CD8-positive, alpha-beta memory T cell (primary cell): ENCODE measurements around the gene FAF1. TPM values are rescaled to one million over a fixed set of nuclear protein-coding genes. Genes with fewer than 3 reads are reported as not detected.
A peak's percentile ranks its signal among the peaks of the same experiment; 100 is the strongest.
"Not testable (repeated sequence)": the region's sequence is repeated elsewhere in the genome, so short reads cannot be mapped to it uniquely, and the experiment has no call there.

ENCODE experiments used
- CTCF ChIA-PET: fragments of 350-600 bp; sonication (Branson Sonifier 250); formaldehyde crosslinking; loops from one replicate; lab custom pipeline; 2021; ENCODE audit warnings: antibody characterized with exemption; lab: Charles Lee
- POLR2A ChIA-PET: fragments of 350-600 bp; sonication (Branson Sonifier 250); formaldehyde crosslinking; loops from one replicate; lab custom pipeline; 2021; ENCODE audit warnings: antibody characterized with exemption; lab: Charles Lee
- DNase-seq, 5 donors: peaks; one replicate each; pipeline versions ENCODE4 v3.0.0 to v3.0.0-alpha.2; 2020 to 2022; ENCODE audit warnings: mixed read lengths in 1 of 5
- H3K27ac ChIP-seq: one replicate; pipeline ENCODE4 v1.7.0; 2013; ENCODE audit warnings: low read depth, mild to moderate bottlenecking, low read length, moderate library complexity
- H3K27me3 ChIP-seq: 2 replicates; pipeline ENCODE4 v1.7.0; 2013; ENCODE audit warnings: low read length, mild to moderate bottlenecking; ENCODE audit not compliant: insufficient read depth, poor library complexity, severe bottlenecking
- H3K36me3 ChIP-seq: 2 replicates; pipeline ENCODE4 v1.7.0; 2013; ENCODE audit warnings: mild to moderate bottlenecking, low read length, moderate library complexity; ENCODE audit not compliant: insufficient read depth
- H3K4me1 ChIP-seq: 2 replicates; pipeline ENCODE4 v1.7.0; 2013; ENCODE audit warnings: mild to moderate bottlenecking, low read length, moderate library complexity; ENCODE audit not compliant: insufficient read depth
- H3K4me3 ChIP-seq: 2 replicates; pipeline ENCODE4 v1.7.0; 2013; ENCODE audit warnings: mild to moderate bottlenecking, low read length
- H3K9me3 ChIP-seq: 2 replicates; pipeline ENCODE4 v1.7.0; 2013; ENCODE audit warnings: mild to moderate bottlenecking, low read length
- H3K27ac Mint-ChIP-seq, 8 donors: one replicate each; pipeline ENCODE4 v1.8.0; 2020 to 2021; ENCODE audit warnings: mixed read lengths in 8 of 8, mild to moderate bottlenecking in 6 of 8, inconsistent platforms in 3 of 8, moderate library complexity in 3 of 8
- H3K27me3 Mint-ChIP-seq, 2 donors: one replicate each; pipeline ENCODE4 v1.8.0; 2020 to 2021; ENCODE audit warnings: mixed read lengths in 2 of 2, mild to moderate bottlenecking in 1 of 2, moderate library complexity in 1 of 2
- H3K36me3 Mint-ChIP-seq, 3 donors: one replicate each; pipeline ENCODE4 v1.8.0; 2020 to 2021; ENCODE audit warnings: mixed read lengths in 3 of 3, inconsistent platforms in 1 of 3, mild to moderate bottlenecking in 1 of 3
- H3K4me1 Mint-ChIP-seq, 3 donors: one replicate each; pipeline ENCODE4 v1.8.0; 2020 to 2021; ENCODE audit warnings: mixed read lengths in 3 of 3, inconsistent platforms in 1 of 3, mild to moderate bottlenecking in 1 of 3
- H3K4me3 Mint-ChIP-seq, 7 donors: one replicate each; pipeline ENCODE4 v1.8.0; 2020 to 2021; ENCODE audit warnings: mixed read lengths in 7 of 7, mild to moderate bottlenecking in 6 of 7, moderate library complexity in 4 of 7, inconsistent platforms in 2 of 7
- H3K9me3 Mint-ChIP-seq, 5 donors: one replicate each; pipeline ENCODE4 v1.8.0; 2020 to 2022; ENCODE audit warnings: mixed read lengths in 5 of 5, mild to moderate bottlenecking in 3 of 5, moderate library complexity in 2 of 5, inconsistent platforms in 1 of 5
- polyA plus RNA-seq: library from polyadenylated mRNA; unstranded; fragments of 300-500 nt; fragmentation: Illumina TruSeq; gene quantifications from one replicate; pipeline ENCODE4 v1.2.3, GENCODE V29; 2021
- total RNA-seq, 2 experiments: library from RNA; stranded (reverse); gene quantifications; one replicate each; pipeline ENCODE4 v1.2.3, GENCODE V29; 2021

The FAF1 gene
- total and polyA plus RNA-seq, 3 experiments from 2014 or later: 66.4 to 87.1 (median 78.2) TPM

DNA sequence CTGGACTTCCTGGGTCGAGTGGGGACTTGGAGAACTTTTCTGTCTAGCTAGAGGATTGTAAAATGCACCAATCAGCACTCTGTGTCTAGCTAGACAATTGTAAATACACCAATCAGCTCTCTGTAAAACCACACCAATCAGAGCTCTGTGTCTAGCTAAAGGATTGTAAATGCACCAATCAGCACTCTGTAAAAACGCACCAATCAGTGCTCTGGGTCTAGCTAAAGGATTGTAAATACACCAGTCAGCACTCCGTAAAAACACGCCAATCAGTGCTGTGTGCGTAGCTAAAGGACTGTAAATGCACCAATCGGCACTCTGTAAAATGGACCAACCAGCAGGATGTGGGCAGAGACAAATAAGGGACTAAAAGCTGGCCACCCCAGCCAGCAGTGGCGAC lies 243.6 kb downstream of the FAF1 start:
- H3K9me3 Mint-ChIP-seq, H3K4me1 ChIP-seq, H3K27me3 ChIP-seq, H3K4me1 Mint-ChIP-seq, H3K4me3 Mint-ChIP-seq, H3K27me3 Mint-ChIP-seq, CTCF ChIA-PET, H3K9me3 ChIP-seq, DNase-seq, POLR2A ChIA-PET, H3K4me3 ChIP-seq, H3K36me3 ChIP-seq, H3K27ac Mint-ChIP-seq, H3K27ac ChIP-seq: not testable (repeated sequence)
- peaks cover 6 to 19% (median 8%) of the 10 kb centered on the region in 3 donors for H3K36me3 Mint-ChIP-seq

DNA sequence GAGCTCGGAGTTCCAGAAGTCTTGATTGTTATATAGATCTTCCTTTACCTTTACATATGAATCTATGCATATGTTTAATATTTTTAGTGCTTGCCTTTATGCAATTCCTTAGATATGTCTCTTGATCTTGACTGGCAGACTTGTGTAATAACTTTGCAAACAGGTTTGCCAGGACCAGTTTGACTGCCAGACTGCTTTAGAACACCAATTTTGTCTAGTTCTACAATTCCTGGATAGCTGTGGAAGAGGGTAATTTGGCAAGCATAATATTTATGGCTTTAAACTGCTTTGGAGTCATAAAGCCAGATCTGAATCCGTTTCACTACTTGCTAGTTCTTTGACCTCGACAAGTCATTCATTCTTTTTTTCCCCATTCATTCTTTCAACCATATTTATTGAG lies 250.0 kb downstream of the FAF1 start:
- peaks cover 12 to 17% (median 17%) of the 10 kb centered on the region in 3 donors for H3K4me1 Mint-ChIP-seq
- H3K4me1 ChIP-seq: no peaks in the 10 kb centered on the region
- no peak overlapping the region for H3K27ac ChIP-seq
- CTCF ChIA-PET: no interaction called here
- no peaks in the 10 kb centered on the region for H3K9me3 ChIP-seq
- H3K36me3 ChIP-seq: no peaks in the 10 kb centered on the region
- no peak for DNase-seq
- H3K9me3 Mint-ChIP-seq: no peaks in the 10 kb centered on the region
- no peaks in the 10 kb centered on the region for H3K27me3 Mint-ChIP-seq
- no peak overlapping the region for H3K4me3 Mint-ChIP-seq
- no peak overlapping the region for H3K4me3 ChIP-seq
- peaks cover 0 to 1% (median 0%) of the 10 kb centered on the region in 3 donors for H3K36me3 Mint-ChIP-seq
- no peak overlapping the region for H3K27ac Mint-ChIP-seq
- H3K27me3 ChIP-seq: no peaks in the 10 kb centered on the region
- POLR2A ChIA-PET: no interaction called here

GRCh38 chr1:50707824-50708223 lies 252.2 kb downstream of the FAF1 start:
- no peaks in the 10 kb centered on the region for H3K9me3 Mint-ChIP-seq
- H3K27me3 Mint-ChIP-seq: no peaks in the 10 kb centered on the region
- peaks cover 0 to 2% (median 1%) of the 10 kb centered on the region in 3 donors for H3K36me3 Mint-ChIP-seq
- Histone ChIP-seq H3K36me3 (no peaks in the 10 kb centered on the region), H3K27me3 (no peaks in the 10 kb centered on the region), H3K4me1 (no peaks in the 10 kb centered on the region), H3K4me3 (no peak overlapping the region), H3K9me3 (no peaks in the 10 kb centered on the region), H3K27ac (no peak overlapping the region)
- peak overlapping the region in 2 of 7 donors; percentile 12 to 13 for H3K4me3 Mint-ChIP-seq
- DNase-seq: no peak
- H3K4me1 Mint-ChIP-seq: peaks cover 14 to 22% (median 17%) of the 10 kb centered on the region in 3 donors
- ChIA-PET CTCF (no interaction called here), POLR2A (no interaction called here)
- H3K27ac Mint-ChIP-seq: peak overlapping the region in 6 of 8 donors; percentile 6 to 86 (median 51)

DNA sequence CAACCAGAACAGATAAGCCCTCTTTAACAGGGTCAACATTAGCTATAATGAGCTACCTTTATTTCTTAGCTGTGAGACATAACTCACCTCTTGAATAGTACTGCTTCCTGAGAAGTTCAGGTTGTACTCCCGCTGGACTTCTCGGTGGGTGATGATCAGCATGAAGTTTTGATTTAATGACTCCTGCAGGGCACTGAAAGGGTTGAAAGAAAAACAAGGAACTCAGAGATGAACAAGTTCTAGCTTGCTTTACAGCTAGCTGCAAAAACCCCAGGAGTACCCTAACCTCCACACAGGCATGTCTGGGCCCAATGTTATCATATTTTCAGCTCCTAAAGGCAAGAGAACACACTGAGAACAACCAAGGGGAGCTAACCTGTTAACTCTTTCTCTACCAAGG lies 254.4 kb downstream of the FAF1 start:
- Histone ChIP-seq H3K9me3 (no peaks in the 10 kb centered on the region), H3K36me3 (no peaks in the 10 kb centered on the region), H3K27ac (no peak overlapping the region), H3K27me3 (no peaks in the 10 kb centered on the region), H3K4me1 (no peaks in the 10 kb centered on the region), H3K4me3 (no peak overlapping the region)
- no peaks in the 10 kb centered on the region for H3K27me3 Mint-ChIP-seq
- ChIA-PET POLR2A (no interaction called here), CTCF (no interaction called here)
- H3K4me1 Mint-ChIP-seq: peaks cover 14 to 22% (median 17%) of the 10 kb centered on the region in 3 donors
- no peak overlapping the region for H3K4me3 Mint-ChIP-seq
- peak overlapping the region in 3 of 8 donors; percentile 5 to 47 (median 12) for H3K27ac Mint-ChIP-seq
- DNase-seq: no peak
- no peaks in the 10 kb centered on the region for H3K9me3 Mint-ChIP-seq
- peaks cover 0 to 2% (median 1%) of the 10 kb centered on the region in 3 donors for H3K36me3 Mint-ChIP-seq

GRCh38 chr1:50705041-50705440 lies 255.0 kb downstream of the FAF1 start:
- Mint-ChIP-seq H3K4me1 (peaks cover 14 to 22% (median 17%) of the 10 kb centered on the region in 3 donors), H3K27ac (peak overlapping the region in 3 of 8 donors; percentile 27 to 75 (median 28)), H3K9me3 (no peaks in the 10 kb centered on the region), H3K4me3 (no peak overlapping the region), H3K27me3 (no peaks in the 10 kb centered on the region), H3K36me3 (peaks cover 0 to 2% (median 1%) of the 10 kb centered on the region in 3 donors)
- no peaks in the 10 kb centered on the region for H3K27me3 ChIP-seq
- no peaks in the 10 kb centered on the region for H3K36me3 ChIP-seq
- H3K9me3 ChIP-seq: no peaks in the 10 kb centered on the region
- ChIA-PET CTCF (interaction anchor here (1.5 kb wide), 1 partner anchor 9 kb away, joined by 6 read pairs; no protein-coding TSS in a partner anchor), POLR2A (no interaction called here)
- H3K4me1 ChIP-seq: no peaks in the 10 kb centered on the region
- no peak overlapping the region for H3K27ac ChIP-seq
- H3K4me3 ChIP-seq: no peak overlapping the region
- DNase-seq: no peak

GRCh38 chr1:50704126-50704525 lies 255.9 kb downstream of the FAF1 start:
- Histone ChIP-seq H3K4me3 (no peak overlapping the region), H3K27me3 (no peaks in the 10 kb centered on the region), H3K9me3 (no peaks in the 10 kb centered on the region), H3K36me3 (no peaks in the 10 kb centered on the region), H3K4me1 (no peaks in the 10 kb centered on the region), H3K27ac (no peak overlapping the region)
- ChIA-PET CTCF (interaction anchor here (1.5 kb wide), 1 partner anchor 10 kb away, joined by 6 read pairs; no protein-coding TSS in a partner anchor), POLR2A (no interaction called here)
- Mint-ChIP-seq H3K4me1 (peaks cover 14 to 22% (median 17%) of the 10 kb centered on the region in 3 donors), H3K36me3 (peaks cover 0 to 2% (median 1%) of the 10 kb centered on the region in 3 donors), H3K27ac (peak overlapping the region in 1 of 8 donors; percentile 7), H3K4me3 (no peak overlapping the region), H3K27me3 (no peaks in the 10 kb centered on the region), H3K9me3 (no peaks in the 10 kb centered on the region)
- peak in 1 of 5 donors; percentile 6 for DNase-seq

- Histone ChIP-seq H3K4me1 (no peaks in the 10 kb centered on the region), H3K4me3 (no peak overlapping the region), H3K27me3 (no peaks in the 10 kb centered on the region), H3K36me3 (no peaks in the 10 kb centered on the region), H3K9me3 (no peaks in the 10 kb centered on the region), H3K27ac (no peak overlapping the region)
- Mint-ChIP-seq H3K9me3 (no peaks in the 10 kb centered on the region), H3K27ac (peak overlapping the region in 1 of 8 donors; percentile 17), H3K27me3 (no peaks in the 10 kb centered on the region), H3K4me3 (no peak overlapping the region), H3K36me3 (peaks cover 0 to 2% (median 1%) of the 10 kb centered on the region in 3 donors), H3K4me1 (peaks cover 7 to 16% (median 8%) of the 10 kb centered on the region in 3 donors)
- POLR2A ChIA-PET: no interaction called here
- CTCF ChIA-PET: no interaction called here
- no peak for DNase-seq
These were observed 256.8 kb downstream of the FAF1 start for GRCh38 chr1:50703240-50703639.

DNA sequence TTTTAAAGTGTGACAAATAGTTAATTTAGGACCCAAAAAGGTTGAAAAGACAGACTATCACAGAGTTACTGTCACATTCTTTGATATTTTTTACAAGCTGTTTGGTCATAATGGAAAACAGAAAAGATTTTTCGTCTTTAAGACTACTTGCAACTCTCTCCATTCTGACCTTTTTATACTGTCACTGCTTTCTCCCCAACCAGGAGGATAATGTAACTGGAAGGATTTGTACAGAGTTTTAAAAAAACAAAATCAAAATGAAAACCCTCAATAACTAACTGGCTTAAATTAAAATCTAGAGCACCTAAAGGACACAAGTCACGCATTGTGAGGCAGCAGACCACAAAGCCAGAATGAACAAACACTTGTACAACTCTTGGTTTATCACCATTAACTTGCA lies 257.7 kb downstream of the FAF1 start:
- Histone ChIP-seq H3K9me3 (no peaks in the 10 kb centered on the region), H3K4me3 (no peak overlapping the region), H3K27ac (no peak overlapping the region), H3K4me1 (no peaks in the 10 kb centered on the region), H3K36me3 (no peaks in the 10 kb centered on the region), H3K27me3 (no peaks in the 10 kb centered on the region)
- Mint-ChIP-seq H3K36me3 (peaks cover 0 to 2% (median 1%) of the 10 kb centered on the region in 3 donors), H3K27me3 (no peaks in the 10 kb centered on the region), H3K4me3 (no peak overlapping the region), H3K27ac (peak overlapping the region in 1 of 8 donors; percentile 17), H3K4me1 (peaks cover 2 to 10% (median 4%) of the 10 kb centered on the region in 3 donors), H3K9me3 (no peaks in the 10 kb centered on the region)
- ChIA-PET POLR2A (no interaction called here), CTCF (no interaction called here)
- DNase-seq: no peak
